ENCODE results near the gene RCAN1.

GRCh38 chr21:34599534-34600101 lies 15.3 kb downstream of the RCAN1 start:
- TF ChIP-seq POLR2AphosphoS5 (IDR thresholded peaks at IDR 0.05; ENCODE audit: low read depth, low read length), result no peak
- TF ChIP-seq TAF1 (IDR thresholded peaks at IDR 0.05; ENCODE audit: borderline replicate concordance, low read depth, low read length), result no peak
